HEK293 (cell line): ENCODE data around the gene ZNF112.

Experiments
- IKZF3 ChIP-seq: fragments of 450-650 bp; IDR thresholded peaks from 2 replicates; pipeline ENCODE4 v1.5.0; 2018; ENCODE audit warnings: missing biosample characterization, mild to moderate bottlenecking, missing genetic modification characterization, moderate library complexity
- ZFP37 ChIP-seq: fragments of 450-650 bp; formaldehyde crosslinking; IDR thresholded peaks from 2 replicates; pipeline ENCODE4 v1.5.1; 2016; ENCODE audit warnings: missing biosample characterization, missing genetic modification characterization
- ZFP69B ChIP-seq: fragments of 450-650 bp; formaldehyde crosslinking; IDR thresholded peaks from 2 replicates; pipeline ENCODE4 v1.5.1; 2016; ENCODE audit warnings: missing biosample characterization, missing genetic modification characterization
- ZNF501 ChIP-seq: fragments of 450-650 bp; formaldehyde crosslinking; IDR thresholded peaks from 2 replicates; pipeline ENCODE4 v1.5.1; 2016; ENCODE audit warnings: missing biosample characterization, missing genetic modification characterization
- TF ChIP-seq, protein P1 (sequence below): fragments of 450-650 bp; formaldehyde crosslinking; conservative IDR thresholded peaks from 2 replicates; pipeline ENCODE4 v1.5.1; 2016; ENCODE audit warnings: low read depth, missing biosample characterization, missing genetic modification characterization
- TF ChIP-seq, protein P2 (sequence below): fragments of 450-650 bp; formaldehyde crosslinking; IDR thresholded peaks from 2 replicates; pipeline ENCODE4 v1.5.1; 2016; ENCODE audit warnings: missing biosample characterization, missing genetic modification characterization
- TF ChIP-seq, protein P3 (sequence below): fragments of 450-650 bp; formaldehyde crosslinking; IDR thresholded peaks from 2 replicates; pipeline ENCODE4 v1.5.1; 2016; ENCODE audit warnings: missing biosample characterization, missing genetic modification characterization
- TF ChIP-seq, protein P4 (sequence below): fragments of 450-650 bp; formaldehyde crosslinking; IDR thresholded peaks from 2 replicates; pipeline ENCODE4 v1.5.1; 2016; ENCODE audit warnings: missing biosample characterization, missing genetic modification characterization, low read depth
- TF ChIP-seq, protein P5 (sequence below): fragments of 450-650 bp; formaldehyde crosslinking; conservative IDR thresholded peaks from 2 replicates; pipeline ENCODE4 v1.5.1; 2016; ENCODE audit warnings: low read depth, missing biosample characterization, missing genetic modification characterization

ZNF112 gene

DNA sequence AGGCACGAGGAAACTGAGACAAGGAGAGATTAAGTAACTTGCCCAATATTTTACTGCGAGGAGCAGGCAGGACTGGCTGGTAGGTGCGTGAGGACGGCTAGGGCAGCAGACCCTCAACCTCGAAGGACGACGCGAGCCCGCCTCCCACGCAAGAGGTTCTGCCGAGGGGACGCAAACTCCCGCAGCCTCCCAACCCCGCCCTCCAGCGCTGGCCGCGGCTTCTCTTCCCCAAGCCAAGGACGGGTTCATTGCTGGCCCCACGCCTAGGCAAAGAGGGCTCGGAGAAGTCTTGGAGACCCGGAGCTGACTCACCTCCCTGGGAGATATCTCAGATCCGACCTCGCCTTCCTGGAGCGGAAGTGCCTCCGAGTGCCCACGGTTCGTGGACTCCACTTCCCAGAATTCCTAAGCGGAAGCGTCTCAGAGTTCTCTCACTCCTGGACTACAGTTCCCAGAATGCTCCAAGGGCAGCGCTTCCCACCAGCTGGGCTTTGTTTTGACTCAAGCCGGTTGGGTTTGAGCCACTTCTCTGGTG lies 51.8 kb downstream of the ZNF112 start, which contains the start of gene ZNF235 (continued):
- TF ChIP-seq, protein P1, sequence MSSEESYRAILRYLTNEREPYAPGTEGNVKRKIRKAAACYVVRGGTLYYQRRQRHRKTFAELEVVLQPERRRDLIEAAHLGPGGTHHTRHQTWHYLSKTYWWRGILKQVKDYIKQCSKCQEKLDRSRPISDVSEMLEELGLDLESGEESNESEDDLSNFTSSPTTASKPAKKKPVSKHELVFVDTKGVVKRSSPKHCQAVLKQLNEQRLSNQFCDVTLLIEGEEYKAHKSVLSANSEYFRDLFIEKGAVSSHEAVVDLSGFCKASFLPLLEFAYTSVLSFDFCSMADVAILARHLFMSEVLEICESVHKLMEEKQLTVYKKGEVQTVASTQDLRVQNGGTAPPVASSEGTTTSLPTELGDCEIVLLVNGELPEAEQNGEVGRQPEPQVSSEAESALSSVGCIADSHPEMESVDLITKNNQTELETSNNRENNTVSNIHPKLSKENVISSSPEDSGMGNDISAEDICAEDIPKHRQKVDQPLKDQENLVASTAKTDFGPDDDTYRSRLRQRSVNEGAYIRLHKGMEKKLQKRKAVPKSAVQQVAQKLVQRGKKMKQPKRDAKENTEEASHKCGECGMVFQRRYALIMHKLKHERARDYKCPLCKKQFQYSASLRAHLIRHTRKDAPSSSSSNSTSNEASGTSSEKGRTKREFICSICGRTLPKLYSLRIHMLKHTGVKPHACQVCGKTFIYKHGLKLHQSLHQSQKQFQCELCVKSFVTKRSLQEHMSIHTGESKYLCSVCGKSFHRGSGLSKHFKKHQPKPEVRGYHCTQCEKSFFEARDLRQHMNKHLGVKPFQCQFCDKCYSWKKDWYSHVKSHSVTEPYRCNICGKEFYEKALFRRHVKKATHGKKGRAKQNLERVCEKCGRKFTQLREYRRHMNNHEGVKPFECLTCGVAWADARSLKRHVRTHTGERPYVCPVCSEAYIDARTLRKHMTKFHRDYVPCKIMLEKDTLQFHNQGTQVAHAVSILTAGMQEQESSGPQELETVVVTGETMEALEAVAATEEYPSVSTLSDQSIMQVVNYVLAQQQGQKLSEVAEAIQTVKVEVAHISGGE (tag by site-specific recombination): peak; percentile 92
- TF ChIP-seq, protein P2, sequence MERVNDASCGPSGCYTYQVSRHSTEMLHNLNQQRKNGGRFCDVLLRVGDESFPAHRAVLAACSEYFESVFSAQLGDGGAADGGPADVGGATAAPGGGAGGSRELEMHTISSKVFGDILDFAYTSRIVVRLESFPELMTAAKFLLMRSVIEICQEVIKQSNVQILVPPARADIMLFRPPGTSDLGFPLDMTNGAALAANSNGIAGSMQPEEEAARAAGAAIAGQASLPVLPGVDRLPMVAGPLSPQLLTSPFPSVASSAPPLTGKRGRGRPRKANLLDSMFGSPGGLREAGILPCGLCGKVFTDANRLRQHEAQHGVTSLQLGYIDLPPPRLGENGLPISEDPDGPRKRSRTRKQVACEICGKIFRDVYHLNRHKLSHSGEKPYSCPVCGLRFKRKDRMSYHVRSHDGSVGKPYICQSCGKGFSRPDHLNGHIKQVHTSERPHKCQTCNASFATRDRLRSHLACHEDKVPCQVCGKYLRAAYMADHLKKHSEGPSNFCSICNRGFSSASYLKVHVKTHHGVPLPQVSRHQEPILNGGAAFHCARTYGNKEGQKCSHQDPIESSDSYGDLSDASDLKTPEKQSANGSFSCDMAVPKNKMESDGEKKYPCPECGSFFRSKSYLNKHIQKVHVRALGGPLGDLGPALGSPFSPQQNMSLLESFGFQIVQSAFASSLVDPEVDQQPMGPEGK (tag by site-specific recombination): peak; percentile 44; the same call in 1 of the 2 replicates
- TF ChIP-seq IKZF3 (tag by site-specific recombination): peak; percentile 55
- 0 out of 2 replicates have a peak, but pooled peaks have one; percentile 60 for TF ChIP-seq ZFP37 (tag by site-specific recombination)
- TF ChIP-seq, protein P3, sequence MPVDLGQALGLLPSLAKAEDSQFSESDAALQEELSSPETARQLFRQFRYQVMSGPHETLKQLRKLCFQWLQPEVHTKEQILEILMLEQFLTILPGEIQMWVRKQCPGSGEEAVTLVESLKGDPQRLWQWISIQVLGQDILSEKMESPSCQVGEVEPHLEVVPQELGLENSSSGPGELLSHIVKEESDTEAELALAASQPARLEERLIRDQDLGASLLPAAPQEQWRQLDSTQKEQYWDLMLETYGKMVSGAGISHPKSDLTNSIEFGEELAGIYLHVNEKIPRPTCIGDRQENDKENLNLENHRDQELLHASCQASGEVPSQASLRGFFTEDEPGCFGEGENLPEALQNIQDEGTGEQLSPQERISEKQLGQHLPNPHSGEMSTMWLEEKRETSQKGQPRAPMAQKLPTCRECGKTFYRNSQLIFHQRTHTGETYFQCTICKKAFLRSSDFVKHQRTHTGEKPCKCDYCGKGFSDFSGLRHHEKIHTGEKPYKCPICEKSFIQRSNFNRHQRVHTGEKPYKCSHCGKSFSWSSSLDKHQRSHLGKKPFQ (tag by site-specific recombination): 0 out of 2 replicates have a peak, but pooled peaks have one; percentile 27
- 0 out of 2 replicates have a peak, but pooled peaks have one; percentile 21 for TF ChIP-seq ZFP69B
- TF ChIP-seq, protein P4, sequence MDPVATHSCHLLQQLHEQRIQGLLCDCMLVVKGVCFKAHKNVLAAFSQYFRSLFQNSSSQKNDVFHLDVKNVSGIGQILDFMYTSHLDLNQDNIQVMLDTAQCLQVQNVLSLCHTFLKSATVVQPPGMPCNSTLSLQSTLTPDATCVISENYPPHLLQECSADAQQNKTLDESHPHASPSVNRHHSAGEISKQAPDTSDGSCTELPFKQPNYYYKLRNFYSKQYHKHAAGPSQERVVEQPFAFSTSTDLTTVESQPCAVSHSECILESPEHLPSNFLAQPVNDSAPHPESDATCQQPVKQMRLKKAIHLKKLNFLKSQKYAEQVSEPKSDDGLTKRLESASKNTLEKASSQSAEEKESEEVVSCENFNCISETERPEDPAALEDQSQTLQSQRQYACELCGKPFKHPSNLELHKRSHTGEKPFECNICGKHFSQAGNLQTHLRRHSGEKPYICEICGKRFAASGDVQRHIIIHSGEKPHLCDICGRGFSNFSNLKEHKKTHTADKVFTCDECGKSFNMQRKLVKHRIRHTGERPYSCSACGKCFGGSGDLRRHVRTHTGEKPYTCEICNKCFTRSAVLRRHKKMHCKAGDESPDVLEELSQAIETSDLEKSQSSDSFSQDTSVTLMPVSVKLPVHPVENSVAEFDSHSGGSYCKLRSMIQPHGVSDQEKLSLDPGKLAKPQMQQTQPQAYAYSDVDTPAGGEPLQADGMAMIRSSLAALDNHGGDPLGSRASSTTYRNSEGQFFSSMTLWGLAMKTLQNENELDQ (tag by site-specific recombination): no peak
- TF ChIP-seq, protein P5, sequence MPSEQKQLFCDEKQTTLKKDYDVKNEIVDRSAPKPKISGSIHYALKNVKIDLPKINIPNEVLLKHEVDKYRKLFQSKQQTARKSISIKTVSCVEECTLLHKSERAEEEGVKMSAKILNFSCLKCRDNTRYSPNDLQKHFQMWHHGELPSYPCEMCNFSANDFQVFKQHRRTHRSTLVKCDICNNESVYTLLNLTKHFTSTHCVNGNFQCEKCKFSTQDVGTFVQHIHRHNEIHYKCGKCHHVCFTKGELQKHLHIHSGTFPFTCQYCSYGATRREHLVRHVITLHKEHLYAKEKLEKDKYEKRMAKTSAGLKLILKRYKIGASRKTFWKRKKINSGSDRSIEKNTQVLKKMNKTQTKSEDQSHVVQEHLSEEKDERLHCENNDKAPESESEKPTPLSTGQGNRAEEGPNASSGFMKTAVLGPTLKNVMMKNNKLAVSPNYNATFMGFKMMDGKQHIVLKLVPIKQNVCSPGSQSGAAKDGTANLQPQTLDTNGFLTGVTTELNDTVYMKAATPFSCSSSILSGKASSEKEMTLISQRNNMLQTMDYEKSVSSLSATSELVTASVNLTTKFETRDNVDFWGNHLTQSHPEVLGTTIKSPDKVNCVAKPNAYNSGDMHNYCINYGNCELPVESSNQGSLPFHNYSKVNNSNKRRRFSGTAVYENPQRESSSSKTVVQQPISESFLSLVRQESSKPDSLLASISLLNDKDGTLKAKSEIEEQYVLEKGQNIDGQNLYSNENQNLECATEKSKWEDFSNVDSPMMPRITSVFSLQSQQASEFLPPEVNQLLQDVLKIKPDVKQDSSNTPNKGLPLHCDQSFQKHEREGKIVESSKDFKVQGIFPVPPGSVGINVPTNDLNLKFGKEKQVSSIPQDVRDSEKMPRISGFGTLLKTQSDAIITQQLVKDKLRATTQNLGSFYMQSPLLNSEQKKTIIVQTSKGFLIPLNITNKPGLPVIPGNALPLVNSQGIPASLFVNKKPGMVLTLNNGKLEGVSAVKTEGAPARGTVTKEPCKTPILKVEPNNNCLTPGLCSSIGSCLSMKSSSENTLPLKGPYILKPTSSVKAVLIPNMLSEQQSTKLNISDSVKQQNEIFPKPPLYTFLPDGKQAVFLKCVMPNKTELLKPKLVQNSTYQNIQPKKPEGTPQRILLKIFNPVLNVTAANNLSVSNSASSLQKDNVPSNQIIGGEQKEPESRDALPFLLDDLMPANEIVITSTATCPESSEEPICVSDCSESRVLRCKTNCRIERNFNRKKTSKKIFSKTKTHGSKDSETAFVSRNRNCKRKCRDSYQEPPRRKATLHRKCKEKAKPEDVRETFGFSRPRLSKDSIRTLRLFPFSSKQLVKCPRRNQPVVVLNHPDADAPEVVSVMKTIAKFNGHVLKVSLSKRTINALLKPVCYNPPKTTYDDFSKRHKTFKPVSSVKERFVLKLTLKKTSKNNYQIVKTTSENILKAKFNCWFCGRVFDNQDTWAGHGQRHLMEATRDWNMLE (tag by site-specific recombination): peak; percentile 67
- peak; percentile 45; the same call in 1 of the 2 replicates for TF ChIP-seq ZNF501
